Brain microvascular endothelial cell (primary cell): ENCODE results near the gene SLC4A1AP.
A peak's percentile ranks its signal among the peaks of the same experiment; 100 is the strongest.

Experiments
- DNase-seq: peaks from one replicate; pipeline ENCODE4 v3.0.0-alpha.2; 2020
- H3K27ac ChIP-seq: fragments of 250-450 bp; sonication (Bioruptor Pico); 2 replicates; pipeline ENCODE4 v1.5.1; 2020; ENCODE audit warnings: mild to moderate bottlenecking, moderate library complexity
- H3K27me3 ChIP-seq: fragments of 250-450 bp; sonication (Bioruptor Pico); replicated peaks from 2 replicates; pipeline ENCODE4 v1.5.1; 2020; ENCODE audit warnings: mild to moderate bottlenecking
- H3K36me3 ChIP-seq: fragments of 250-450 bp; sonication (Bioruptor Pico); replicated peaks from 2 replicates; pipeline ENCODE4 v1.5.1; 2020; ENCODE audit warnings: mild to moderate bottlenecking
- H3K4me3 ChIP-seq: 2 replicates; pipeline ENCODE4 v1.5.1; 2011; ENCODE audit warnings: low read depth, mild to moderate bottlenecking, control low read depth, low read length, moderate library complexity
- CTCF ChIP-seq: IDR thresholded peaks from 2 replicates; pipeline ENCODE4 v1.5.1; 2011; ENCODE audit warnings: low read depth, mild to moderate bottlenecking, moderate library complexity, low read length, control low read depth, inconsistent platforms; ENCODE audit errors: missing control alignments
- in situ Hi-C: cut with HindIII; loops from 2 replicates; pipeline ENCODE4 v1.10.0; 2017; ENCODE audit warnings: low sequenced_read_pairs, low pct_ligation_motif_present

The SLC4A1AP gene

DNA sequence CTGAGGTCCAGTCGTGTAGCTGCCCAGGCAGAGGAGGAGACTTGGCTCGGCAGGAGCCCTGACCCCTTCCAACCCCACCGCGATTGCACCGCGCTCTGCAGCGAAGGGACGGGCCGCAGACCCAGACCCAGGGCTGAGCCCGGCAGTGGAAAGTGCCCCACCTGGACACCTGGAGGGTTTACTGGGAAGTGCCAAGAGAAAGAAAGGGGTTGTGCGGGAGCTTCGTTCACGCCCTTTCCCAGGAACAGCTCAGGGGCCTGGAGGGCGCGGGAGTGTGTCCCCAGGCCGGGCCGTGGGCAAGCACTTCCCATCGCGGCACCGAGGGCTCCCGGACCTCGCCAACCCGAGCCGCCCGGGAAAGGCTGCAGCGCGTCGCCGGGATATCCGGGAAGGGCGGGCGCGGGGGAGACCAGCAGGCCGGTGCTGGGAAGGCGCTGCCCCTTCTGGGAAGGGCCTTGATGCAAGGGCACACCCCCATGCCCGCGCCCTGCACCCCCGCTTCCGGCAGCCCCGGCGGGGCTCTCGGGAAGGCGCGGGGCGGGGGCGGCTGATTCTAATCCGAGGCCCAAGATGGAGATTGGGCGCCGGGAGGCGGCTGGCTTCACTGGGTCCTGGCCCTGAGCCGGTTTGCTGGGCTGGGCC is 71.7 kb downstream of the SLC4A1AP start:
- Histone ChIP-seq H3K27ac (no peak overlapping the region), H3K27me3 (no peaks in the 10 kb centered on the region), H3K36me3 (no peaks in the 10 kb centered on the region), H3K4me3 (peak overlapping the region; percentile 46)
- in situ Hi-C loops: no loop called here
- DNase-seq: peak; percentile 18
- no peak for TF ChIP-seq CTCF

DNA sequence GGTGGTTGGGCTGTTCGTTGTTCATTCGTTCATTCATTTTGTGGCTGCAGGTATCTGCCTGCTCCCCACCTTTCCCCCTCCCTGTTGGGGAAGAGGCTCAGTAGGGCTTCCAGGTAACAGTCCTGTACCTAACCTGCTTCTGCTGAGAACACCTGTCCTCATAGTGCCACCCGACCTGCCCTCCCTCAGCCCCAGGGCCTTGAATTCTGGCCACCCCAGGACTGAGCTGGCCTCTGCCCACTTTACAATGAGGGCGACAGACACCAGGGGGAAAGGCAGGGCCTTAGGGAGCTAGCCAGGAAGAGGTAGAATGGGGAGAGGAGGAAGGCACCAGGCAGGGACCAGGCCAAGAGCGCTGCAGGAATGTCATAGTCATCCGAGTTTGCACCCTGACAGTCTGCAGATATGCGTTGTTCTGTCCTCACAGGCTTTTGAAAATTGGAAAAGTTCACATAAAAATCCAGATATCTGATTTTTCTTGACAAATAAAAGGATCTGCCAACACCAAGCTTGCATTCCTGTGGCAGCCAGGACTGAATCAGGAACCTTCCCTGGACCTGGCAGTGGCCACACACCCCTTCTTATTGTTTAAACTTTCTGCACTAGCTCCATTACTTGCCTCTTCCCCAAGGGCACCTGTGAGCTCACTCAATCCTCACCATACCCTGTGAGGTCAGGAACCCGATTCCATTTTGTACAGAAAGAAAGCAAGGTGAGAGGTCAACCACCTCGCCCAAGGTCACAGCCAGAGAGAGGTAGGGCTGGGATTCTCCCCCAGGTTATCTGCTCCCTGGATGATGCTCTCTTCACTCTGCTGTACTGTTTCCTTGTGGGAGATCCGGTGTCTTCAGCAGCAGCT is 72.6 kb downstream of the SLC4A1AP start:
- no peak for DNase-seq
- Histone ChIP-seq H3K27ac (no peak overlapping the region), H3K27me3 (no peaks in the 10 kb centered on the region), H3K4me3 (no peak overlapping the region), H3K36me3 (no peaks in the 10 kb centered on the region)
- in situ Hi-C loops: no loop called here
- no peak for TF ChIP-seq CTCF

- H3K36me3 ChIP-seq: no peaks in the 10 kb centered on the region
- TF ChIP-seq CTCF: no peak
- H3K27me3 ChIP-seq: no peaks in the 10 kb centered on the region
- no peak overlapping the region for H3K27ac ChIP-seq
- in situ Hi-C loops: no loop called here
- no peak overlapping the region for H3K4me3 ChIP-seq
- DNase-seq: no peak
Observed at GRCh38 chr2:27736890-27737204, 73.2 kb downstream of the SLC4A1AP start.

DNA sequence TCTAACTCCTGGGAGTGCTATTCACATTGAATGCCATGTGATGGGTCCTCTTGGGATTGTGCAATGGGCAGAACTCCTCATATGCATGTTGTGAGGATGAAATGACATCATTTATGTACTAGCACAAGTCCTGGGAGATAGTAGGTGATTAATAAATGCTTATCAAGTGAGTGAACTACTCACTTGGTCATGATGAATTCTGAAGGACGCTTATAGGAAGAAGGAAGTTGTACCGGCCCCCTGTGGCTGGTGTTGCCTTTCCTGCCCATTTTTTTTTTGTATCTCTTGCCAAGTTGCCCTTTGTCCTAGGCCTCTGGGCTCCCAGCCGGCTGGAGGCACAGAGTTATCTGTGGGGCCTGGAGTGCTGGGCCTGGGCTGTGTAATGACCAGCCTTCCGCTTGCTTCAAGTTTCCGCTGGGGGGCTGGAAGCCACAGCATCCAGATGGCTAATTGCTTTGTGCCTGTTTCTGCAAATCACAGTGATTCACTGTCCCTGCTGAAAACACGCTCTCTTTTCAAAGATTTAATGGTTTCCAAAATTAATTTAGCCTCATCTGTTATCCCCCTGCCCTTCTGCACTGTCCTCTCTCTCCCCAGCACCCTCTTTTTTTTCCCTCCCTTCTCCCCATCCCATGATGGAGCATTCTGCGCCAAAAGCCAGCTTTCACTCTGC is 74.1 kb downstream of the SLC4A1AP start:
- Histone ChIP-seq H3K27me3 (no peaks in the 10 kb centered on the region), H3K27ac (peak overlapping the region; percentile 22), H3K36me3 (no peaks in the 10 kb centered on the region), H3K4me3 (no peak overlapping the region)
- TF ChIP-seq CTCF: peak; percentile 12
- in situ Hi-C loops: no loop called here
- peak; percentile 88 for DNase-seq

- in situ Hi-C loops: no loop called here
- TF ChIP-seq CTCF: no peak
- Histone ChIP-seq H3K36me3 (no peaks in the 10 kb centered on the region), H3K27me3 (no peaks in the 10 kb centered on the region), H3K4me3 (no peak overlapping the region), H3K27ac (peak overlapping the region; percentile 22)
- DNase-seq: no peak
Observed at GRCh38 chr2:27738349-27739057, 74.8 kb downstream of the SLC4A1AP start.
